ENCODE results near the gene HOXB1.
"Not testable (repeated sequence)": the region's sequence is repeated elsewhere in the genome, so short reads cannot be mapped to it uniquely, and the experiment has no call there.

The HOXB1 gene

GRCh38 chr17:48484256-48484655, 46.6 kb downstream of the HOXB1 start:
- Mint-ChIP-seq H3K4me3 (no peak overlapping the region), H3K27ac (peak overlapping the region in 2 of 3 experiments; percentile 91 to 93), H3K36me3 (ENCODE audit: low read depth) (no peaks in the 10 kb centered on the region), H3K27me3 (ENCODE audit: low read depth) (peaks cover 30% of the 10 kb centered on the region), H3K9me3 (no peaks in the 10 kb centered on the region), H3K4me1 (peaks cover 38% of the 10 kb centered on the region)
- TF ChIP-seq, protein P1, sequence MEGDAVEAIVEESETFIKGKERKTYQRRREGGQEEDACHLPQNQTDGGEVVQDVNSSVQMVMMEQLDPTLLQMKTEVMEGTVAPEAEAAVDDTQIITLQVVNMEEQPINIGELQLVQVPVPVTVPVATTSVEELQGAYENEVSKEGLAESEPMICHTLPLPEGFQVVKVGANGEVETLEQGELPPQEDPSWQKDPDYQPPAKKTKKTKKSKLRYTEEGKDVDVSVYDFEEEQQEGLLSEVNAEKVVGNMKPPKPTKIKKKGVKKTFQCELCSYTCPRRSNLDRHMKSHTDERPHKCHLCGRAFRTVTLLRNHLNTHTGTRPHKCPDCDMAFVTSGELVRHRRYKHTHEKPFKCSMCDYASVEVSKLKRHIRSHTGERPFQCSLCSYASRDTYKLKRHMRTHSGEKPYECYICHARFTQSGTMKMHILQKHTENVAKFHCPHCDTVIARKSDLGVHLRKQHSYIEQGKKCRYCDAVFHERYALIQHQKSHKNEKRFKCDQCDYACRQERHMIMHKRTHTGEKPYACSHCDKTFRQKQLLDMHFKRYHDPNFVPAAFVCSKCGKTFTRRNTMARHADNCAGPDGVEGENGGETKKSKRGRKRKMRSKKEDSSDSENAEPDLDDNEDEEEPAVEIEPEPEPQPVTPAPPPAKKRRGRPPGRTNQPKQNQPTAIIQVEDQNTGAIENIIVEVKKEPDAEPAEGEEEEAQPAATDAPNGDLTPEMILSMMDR (IDR thresholded peaks at IDR 0.05; ENCODE audit: unreplicated experiment in 3 of 3): no peak

DNA sequence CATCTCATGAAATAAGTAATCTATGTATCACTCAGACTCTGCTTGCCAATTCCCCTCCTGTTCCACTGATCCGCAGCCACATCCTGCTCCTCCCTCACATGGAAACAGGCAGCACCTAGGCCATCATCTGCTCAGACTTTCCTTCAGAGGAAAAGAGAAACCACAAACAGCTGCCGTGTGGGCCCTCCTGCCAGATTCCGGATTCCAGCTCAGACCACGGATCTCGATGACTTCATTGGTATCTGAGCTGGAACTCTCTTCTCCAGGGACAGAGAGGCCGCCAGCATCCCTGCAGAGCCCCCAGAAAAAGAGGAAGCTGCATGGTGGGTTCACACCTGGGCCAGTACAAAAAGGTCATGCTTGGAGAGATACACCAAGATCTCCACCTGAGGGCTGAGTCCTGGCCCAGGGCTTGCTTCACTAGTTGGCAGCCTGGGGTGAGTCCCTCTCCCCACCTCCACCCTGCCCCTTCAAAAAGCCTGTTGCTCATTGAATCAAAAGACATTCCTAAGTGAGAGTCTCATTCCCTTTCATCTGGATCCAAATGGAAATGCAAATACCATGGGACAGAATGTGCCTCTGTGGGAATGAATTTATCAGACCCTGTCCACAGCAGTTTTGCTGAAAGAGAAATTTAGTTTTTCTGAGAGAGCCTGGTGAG, 47.2 kb downstream of the HOXB1 start:
- Mint-ChIP-seq H3K4me1 (peaks cover 34% of the 10 kb centered on the region), H3K36me3 (ENCODE audit: low read depth) (no peaks in the 10 kb centered on the region), H3K9me3 (no peaks in the 10 kb centered on the region), H3K4me3 (peak overlapping the region in 2 of 3 experiments; percentile 15 to 40), H3K27ac (peak overlapping the region; percentile 58 to 93 (median 91)), H3K27me3 (ENCODE audit: low read depth) (peaks cover 32% of the 10 kb centered on the region)
- TF ChIP-seq, protein P1 (IDR thresholded peaks at IDR 0.05; ENCODE audit: unreplicated experiment in 3 of 3): no peak

DNA sequence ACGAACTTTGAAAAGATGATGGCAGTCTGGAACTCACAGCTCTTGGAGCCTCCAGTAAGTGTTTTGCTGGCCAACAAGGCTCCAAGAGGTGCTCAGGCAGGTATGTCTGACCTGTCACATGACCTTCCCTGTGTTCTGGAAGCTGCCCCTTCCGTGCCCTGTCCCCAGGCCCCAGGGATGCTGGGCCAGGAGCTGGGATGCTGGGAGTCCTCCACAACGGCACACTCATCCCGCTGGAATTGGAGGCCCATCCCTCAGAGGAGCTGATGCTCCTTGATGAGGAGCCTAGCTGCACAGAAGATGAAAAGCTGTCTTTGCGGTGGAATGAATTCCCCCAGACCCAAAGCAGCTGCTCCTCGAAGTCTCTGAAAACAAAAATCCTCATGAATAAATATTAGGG, 47.8 kb downstream of the HOXB1 start:
- Mint-ChIP-seq H3K27ac (peak overlapping the region; percentile 58 to 93 (median 91)), H3K9me3 (no peaks in the 10 kb centered on the region), H3K4me3 (peak overlapping the region in 2 of 3 experiments; percentile 34), H3K4me1 (peaks cover 34% of the 10 kb centered on the region), H3K36me3 (ENCODE audit: low read depth) (no peaks in the 10 kb centered on the region), H3K27me3 (ENCODE audit: low read depth) (peaks cover 34% of the 10 kb centered on the region)
- TF ChIP-seq, protein P1 (IDR thresholded peaks at IDR 0.05; ENCODE audit: unreplicated experiment in 3 of 3): no peak

- peak overlapping the region in 1 of 3 experiments; percentile 91 for H3K27ac Mint-ChIP-seq
- not testable (repeated sequence) for H3K36me3 Mint-ChIP-seq (ENCODE audit: low read depth); H3K9me3 Mint-ChIP-seq; H3K4me3 Mint-ChIP-seq
- H3K27me3 Mint-ChIP-seq (ENCODE audit: low read depth): peaks cover 33% of the 10 kb centered on the region
- peaks cover 32% of the 10 kb centered on the region for H3K4me1 Mint-ChIP-seq
These were observed 48.5 kb downstream of the HOXB1 start for GRCh38 chr17:48482301-48482700.

- Mint-ChIP-seq H3K4me3 (no peak overlapping the region), H3K36me3 (ENCODE audit: low read depth) (no peaks in the 10 kb centered on the region), H3K27me3 (ENCODE audit: low read depth) (peaks cover 49% of the 10 kb centered on the region), H3K27ac (peak overlapping the region; percentile 13 to 64 (median 58)), H3K9me3 (no peaks in the 10 kb centered on the region), H3K4me1 (peaks cover 12% of the 10 kb centered on the region)
- TF ChIP-seq, protein P1 (IDR thresholded peaks at IDR 0.05; ENCODE audit: unreplicated experiment in 3 of 3): no peak
These were observed 51.8 kb downstream of the HOXB1 start for GRCh38 chr17:48479014-48479402.
